Panc1 (cell line): Measurements from ENCODE around the gene ZDHHC20. TPM values are rescaled to one million over a fixed set of nuclear protein-coding genes. Genes with fewer than 3 reads are reported as not detected.

Experiments used
- ATAC-seq: fragments of 200-7000 bp; cut with Tn5 transposase; 2 replicates; pipeline ENCODE4 v1.9.1; 2020; ENCODE audit warnings: mild to moderate bottlenecking, moderate library complexity
- BruUV-seq: library from RNA; stranded (reverse); fragments of 400-500 nt; replicated peaks from 2 replicates; lab custom pipeline; 2021; lab: Mats Ljungman, UMichigan
- CTCF ChIA-PET: fragments of 300-600 bp; sonication (Branson Sonifier 250); formaldehyde crosslinking; loops from one replicate; lab custom pipeline; 2022; ENCODE audit warnings: antibody characterized with exemption; lab: Charles Lee
- POLR2A ChIA-PET: fragments of 300-600 bp; sonication (Branson Sonifier 250); formaldehyde crosslinking; loops from one replicate; lab custom pipeline; 2022; ENCODE audit warnings: antibody characterized with exemption; lab: Charles Lee
- DNase-seq: peaks from one replicate; pipeline ENCODE4 v3.0.0-alpha.2; 2010; ENCODE audit warnings: low read depth, low spot score
- H3K27ac ChIP-seq: 2 replicates; pipeline ENCODE4 v1.5.1; 2011; ENCODE audit warnings: mild to moderate bottlenecking, low read length, inconsistent platforms
- H3K27me3 ChIP-seq: fragments of 200-500 bp; sonication (Bioruptor generic); 2 replicates; pipeline ENCODE4 v1.6.0; 2014; ENCODE audit warnings: low read length, inconsistent platforms; ENCODE audit not compliant: control insufficient read depth, insufficient read depth
- H3K36me3 ChIP-seq: fragments of 200-500 bp; sonication (Bioruptor generic); 2 replicates; pipeline ENCODE4 v1.5.1; 2014; ENCODE audit warnings: inconsistent platforms, mild to moderate bottlenecking, low read length, moderate library complexity; ENCODE audit not compliant: control insufficient read depth, insufficient read depth
- H3K4me1 ChIP-seq: 2 replicates; pipeline ENCODE4 v1.5.1; 2011; ENCODE audit warnings: inconsistent platforms, mild to moderate bottlenecking, low read length, moderate library complexity; ENCODE audit not compliant: control insufficient read depth, insufficient read depth
- H3K4me3 ChIP-seq, 2 experiments: 2 replicates each; pipeline ENCODE4 v1.5.1; 2011 to 2012; ENCODE audit warnings: low read depth in 2 of 2, low read length in 2 of 2, mild to moderate bottlenecking in 2 of 2, inconsistent platforms in 1 of 2, moderate library complexity in 1 of 2
- H3K9me3 ChIP-seq: fragments of 200-500 bp; sonication (Bioruptor generic); 2 replicates; pipeline ENCODE4 v1.5.1; 2014; ENCODE audit warnings: low read depth, mild to moderate bottlenecking, inconsistent platforms, low read length, moderate library complexity; ENCODE audit not compliant: control insufficient read depth, insufficient read depth
- CTCF ChIP-seq: fragments of 450-650 bp; IDR thresholded peaks from 2 replicates; pipeline ENCODE4 v1.5.1; 2017; ENCODE audit warnings: mild to moderate bottlenecking
- POLR2AphosphoS5 ChIP-seq: IDR thresholded peaks from 2 replicates; pipeline ENCODE4 v1.6.1; 2012; ENCODE audit warnings: mild to moderate bottlenecking, low read depth, low read length, moderate library complexity
- REST ChIP-seq, 2 experiments: IDR thresholded peaks; 2 replicates each; pipeline ENCODE4 v1.6.1; 2011 to 2012; ENCODE audit warnings: low read depth in 2 of 2, control low read depth in 1 of 2, low read length in 1 of 2, mild to moderate bottlenecking in 1 of 2, moderate library complexity in 1 of 2; ENCODE audit not compliant: insufficient read depth in 1 of 2
- SIN3A ChIP-seq: IDR thresholded peaks from 2 replicates; pipeline ENCODE4 v1.6.1; 2012; ENCODE audit warnings: low read depth, mild to moderate bottlenecking, low read length, moderate library complexity, borderline replicate concordance; ENCODE audit not compliant: insufficient read depth
- TCF7L2 ChIP-seq: IDR thresholded peaks from 2 replicates; pipeline ENCODE4 v1.6.1; 2011; ENCODE audit warnings: mild to moderate bottlenecking, low read depth, low read length, inconsistent platforms
- in situ Hi-C: cut with HindIII; loops from 2 replicates; pipeline ENCODE4 v1.10.0; 2016; ENCODE audit warnings: low sequenced_read_pairs, low pct_unique_long_range_greater_than_20kb
- intact Hi-C: fragments of 100-400 bp; cut with micrococcal nuclease; formaldehyde crosslinking; loops from one replicate; pipeline ENCODE4 v1.10.0; 2022; ENCODE audit not compliant: unreplicated experiment
- total RNA-seq: library from RNA; stranded (reverse); gene quantifications from one replicate; pipeline ENCODE4 v1.2.1, GENCODE V29; 2021; ENCODE audit not compliant: unreplicated experiment

Gene ZDHHC20
- total RNA-seq, 1 experiment from 2014 or later = 38.7 TPM

- POLR2A ChIA-PET = no interaction called here
- ATAC-seq = no peak
Measured at GRCh38 chr13:21427741-21428140, 31.4 kb downstream of the ZDHHC20 start.

GRCh38 chr13:21426238-21426637, 32.9 kb downstream of the ZDHHC20 start:
- no peak overlapping the region for H3K27ac ChIP-seq
- no peak overlapping the region for H3K4me3 ChIP-seq
- no TSS peak for BruUV-seq
- no peak for TF ChIP-seq POLR2AphosphoS5
- TF ChIP-seq CTCF = no peak
- TF ChIP-seq REST (IDR thresholded peaks at IDR 0.05; ENCODE audit: insufficient read depth in 1 of 2, low read depth in 2 of 2, low read length in 1 of 2) = no peak
- TF ChIP-seq SIN3A = no peak
- TF ChIP-seq TCF7L2 = no peak
- intact Hi-C loops (no loop called here), in situ Hi-C loops (no loop called here)
- no peak for DNase-seq
- ATAC-seq = no peak
- no peaks in the 10 kb centered on the region for H3K36me3 ChIP-seq
- H3K4me1 ChIP-seq = no peaks in the 10 kb centered on the region
- ChIA-PET POLR2A (no interaction called here), CTCF (no interaction called here)
- no peaks in the 10 kb centered on the region for H3K27me3 ChIP-seq
- no peaks in the 10 kb centered on the region; the same call in 1 of the 2 replicates for H3K9me3 ChIP-seq

More at GRCh38 chr13:21427741-21428140, 31.4 kb downstream of the ZDHHC20 start:
- no peak overlapping the region for H3K4me3 ChIP-seq
- TF ChIP-seq SIN3A (no peak), POLR2AphosphoS5 (no peak), REST (IDR thresholded peaks at IDR 0.05; ENCODE audit: insufficient read depth in 1 of 2, low read depth in 2 of 2, low read length in 1 of 2) (no peak)
- H3K9me3 ChIP-seq = no peaks in the 10 kb centered on the region; the same call in 1 of the 2 replicates
- BruUV-seq = no TSS peak
- intact Hi-C loops = no loop called here
- no peak for DNase-seq
- H3K27ac ChIP-seq = no peak overlapping the region
- no peaks in the 10 kb centered on the region for H3K4me1 ChIP-seq
- CTCF ChIA-PET = interaction anchor here (0.6 kb wide), 2 partner anchors 21 to 555 kb away, joined by 3 to 5 read pairs; no protein-coding TSS in a partner anchor
- in situ Hi-C loops = no loop called here
- H3K27me3 ChIP-seq = no peaks in the 10 kb centered on the region
- no peaks in the 10 kb centered on the region for H3K36me3 ChIP-seq
